ENCODE measurements around the gene EDNRB.

The EDNRB gene

DNA sequence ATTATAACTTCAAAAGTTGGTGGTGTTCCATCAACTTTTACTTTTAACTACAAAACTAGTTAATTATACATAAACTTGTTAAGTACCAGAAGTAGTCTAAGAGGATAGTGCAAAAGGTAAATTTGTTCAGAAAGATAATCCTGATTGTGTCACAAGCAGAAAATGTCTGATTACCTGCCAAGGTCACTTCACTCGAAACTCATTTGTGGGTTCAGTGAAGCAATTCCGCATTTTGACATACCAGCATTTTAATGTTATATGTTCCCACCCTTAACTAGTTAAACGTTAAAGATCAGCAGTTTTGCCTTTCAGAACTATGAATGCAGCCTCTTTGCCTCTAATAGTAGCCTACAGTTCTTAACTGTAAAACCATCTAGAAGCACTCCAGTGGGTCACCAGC is 5.6 kb downstream of the EDNRB start:
- in situ Hi-C loops (cut with MboI; ENCODE audit: low pct_unique_long_range_greater_than_20kb, low sequenced_read_pairs, unreplicated experiment), result no loop called here
- TF ChIP-seq, protein P1, sequence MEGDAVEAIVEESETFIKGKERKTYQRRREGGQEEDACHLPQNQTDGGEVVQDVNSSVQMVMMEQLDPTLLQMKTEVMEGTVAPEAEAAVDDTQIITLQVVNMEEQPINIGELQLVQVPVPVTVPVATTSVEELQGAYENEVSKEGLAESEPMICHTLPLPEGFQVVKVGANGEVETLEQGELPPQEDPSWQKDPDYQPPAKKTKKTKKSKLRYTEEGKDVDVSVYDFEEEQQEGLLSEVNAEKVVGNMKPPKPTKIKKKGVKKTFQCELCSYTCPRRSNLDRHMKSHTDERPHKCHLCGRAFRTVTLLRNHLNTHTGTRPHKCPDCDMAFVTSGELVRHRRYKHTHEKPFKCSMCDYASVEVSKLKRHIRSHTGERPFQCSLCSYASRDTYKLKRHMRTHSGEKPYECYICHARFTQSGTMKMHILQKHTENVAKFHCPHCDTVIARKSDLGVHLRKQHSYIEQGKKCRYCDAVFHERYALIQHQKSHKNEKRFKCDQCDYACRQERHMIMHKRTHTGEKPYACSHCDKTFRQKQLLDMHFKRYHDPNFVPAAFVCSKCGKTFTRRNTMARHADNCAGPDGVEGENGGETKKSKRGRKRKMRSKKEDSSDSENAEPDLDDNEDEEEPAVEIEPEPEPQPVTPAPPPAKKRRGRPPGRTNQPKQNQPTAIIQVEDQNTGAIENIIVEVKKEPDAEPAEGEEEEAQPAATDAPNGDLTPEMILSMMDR (IDR thresholded peaks at IDR 0.05; ENCODE audit: extremely low read depth, insufficient read depth, missing control alignments), result no peak
- no peak for DNase-seq (ENCODE audit: low spot score)

DNA sequence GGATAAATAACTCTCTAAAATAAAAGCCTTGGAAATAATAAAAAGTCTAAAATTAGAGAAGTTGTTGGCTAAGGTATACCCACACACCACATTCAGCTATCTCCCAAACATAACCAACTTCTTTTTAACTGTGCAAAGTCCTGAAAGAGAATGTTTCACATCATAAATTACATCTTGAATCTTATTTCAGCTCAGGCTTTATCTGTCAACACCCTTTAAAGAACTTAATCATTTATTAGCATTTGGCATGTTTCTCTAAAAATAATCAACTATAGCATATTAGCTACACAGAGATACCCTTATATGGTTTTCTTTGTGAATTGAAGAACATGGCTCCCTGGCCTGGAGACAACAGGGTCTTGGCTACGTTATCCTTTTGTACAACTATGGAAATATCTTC is 6.9 kb downstream of the EDNRB start:
- no peak for DNase-seq (ENCODE audit: low spot score)
- TF ChIP-seq, protein P1 (IDR thresholded peaks at IDR 0.05; ENCODE audit: extremely low read depth, insufficient read depth, missing control alignments), result no peak
- in situ Hi-C loops (cut with MboI; ENCODE audit: low pct_unique_long_range_greater_than_20kb, low sequenced_read_pairs, unreplicated experiment), result no loop called here

DNA sequence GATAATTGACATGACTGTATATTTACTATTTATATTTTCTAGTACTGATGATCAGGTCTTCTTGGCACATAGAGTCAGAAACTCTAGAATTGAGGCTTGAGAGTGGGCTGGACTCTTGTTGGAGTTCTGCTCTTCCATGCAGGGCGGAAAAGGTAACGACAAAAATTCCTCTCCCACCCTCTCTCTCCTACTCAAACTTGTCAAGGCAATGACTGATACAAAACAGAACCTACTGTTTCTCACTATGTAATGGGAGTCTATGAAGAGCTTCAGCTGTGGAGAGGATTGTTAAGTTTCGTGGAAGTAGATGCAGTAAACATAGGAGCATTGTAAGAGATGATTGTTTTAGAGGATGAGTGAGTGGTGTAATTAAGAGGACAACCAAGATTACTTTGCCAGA is 8.8 kb downstream of the EDNRB start:
- in situ Hi-C loops (cut with MboI; ENCODE audit: low pct_unique_long_range_greater_than_20kb, low sequenced_read_pairs, unreplicated experiment), result no loop called here
- DNase-seq (ENCODE audit: low spot score), result no peak

DNA sequence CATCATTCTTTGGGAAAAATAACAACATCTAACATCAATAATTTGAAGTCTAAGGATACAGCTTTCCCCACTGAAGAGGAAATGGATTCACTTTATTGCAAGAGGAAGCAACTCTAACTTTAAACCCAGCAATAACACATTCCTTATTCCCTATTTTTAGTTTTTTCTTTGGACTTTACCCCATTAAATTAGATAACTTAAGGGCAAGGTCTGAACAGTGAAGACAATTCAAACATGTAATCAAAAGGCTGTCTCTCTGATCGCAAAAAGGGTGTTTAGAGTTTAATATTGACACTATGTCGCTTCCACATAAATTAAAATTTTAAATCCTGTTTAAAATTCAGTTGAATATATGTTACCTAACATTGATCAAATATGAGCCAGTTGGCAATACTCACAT is 10.1 kb downstream of the EDNRB start:
- in situ Hi-C loops (cut with MboI; ENCODE audit: low pct_unique_long_range_greater_than_20kb, low sequenced_read_pairs, unreplicated experiment), result no loop called here

More for the DNA sequence above, 8.8 kb downstream of the EDNRB start:
- TF ChIP-seq, protein P1 (IDR thresholded peaks at IDR 0.05; ENCODE audit: extremely low read depth, insufficient read depth, missing control alignments), result no peak

DNA sequence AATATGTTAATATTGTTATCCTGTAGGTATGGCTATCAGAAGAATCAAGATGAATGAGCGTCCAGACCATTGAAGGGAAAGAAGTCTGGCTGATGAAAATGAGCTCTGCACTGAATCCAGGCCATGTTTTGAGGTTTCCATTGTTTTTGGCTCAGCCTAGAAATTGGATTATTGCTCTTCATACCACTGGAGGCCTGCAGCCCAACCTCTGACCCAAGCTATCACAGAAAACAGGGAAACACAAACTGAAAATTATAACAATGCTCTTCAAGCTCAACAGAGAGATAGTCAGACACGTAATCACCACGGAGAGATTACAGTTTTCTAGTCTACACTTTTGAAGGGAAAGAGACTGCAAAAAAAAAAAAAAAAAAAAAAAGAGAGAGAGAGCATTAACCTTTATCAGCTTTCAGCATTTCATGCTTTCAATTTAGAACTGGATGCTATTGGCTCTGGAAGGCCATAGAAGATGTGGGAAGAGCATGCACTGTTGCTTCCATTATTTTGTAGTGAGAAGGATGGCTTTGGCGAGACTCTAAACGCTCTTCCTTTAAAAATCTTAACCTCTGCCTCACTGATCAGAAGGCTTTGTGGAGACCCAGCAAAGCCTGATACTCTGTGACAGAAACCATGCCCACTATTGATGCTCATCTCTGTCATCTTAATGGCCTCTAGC is 10.8 kb downstream of the EDNRB start:
- TF ChIP-seq, protein P1 (IDR thresholded peaks at IDR 0.05; ENCODE audit: extremely low read depth, insufficient read depth, missing control alignments), result no peak
- in situ Hi-C loops (cut with MboI; ENCODE audit: low pct_unique_long_range_greater_than_20kb, low sequenced_read_pairs, unreplicated experiment), result no loop called here
- DNase-seq (ENCODE audit: low spot score), result no peak

More for the DNA sequence above, 10.1 kb downstream of the EDNRB start:
- DNase-seq (ENCODE audit: low spot score), result no peak
- TF ChIP-seq, protein P1 (IDR thresholded peaks at IDR 0.05; ENCODE audit: extremely low read depth, insufficient read depth, missing control alignments), result no peak

DNA sequence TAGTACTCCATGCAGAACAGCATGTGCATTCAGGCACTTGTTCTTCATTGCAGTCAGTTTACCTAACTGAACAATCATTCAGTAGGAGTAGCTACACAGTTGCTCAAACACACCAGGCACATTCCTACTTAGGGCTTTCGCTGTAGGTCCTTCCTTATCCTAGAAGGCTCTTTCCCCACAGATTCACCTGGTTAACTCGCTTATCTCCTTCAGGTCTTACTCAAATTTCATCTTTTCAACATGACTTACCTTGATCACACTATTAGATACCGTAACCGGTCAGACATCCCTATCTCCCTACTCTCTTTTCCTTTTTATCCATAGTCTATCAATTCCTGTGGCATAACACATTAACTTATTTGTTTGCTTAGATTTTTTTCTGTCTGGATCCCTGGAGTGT is 14.6 kb downstream of the EDNRB start:
- DNase-seq (ENCODE audit: low spot score), result no peak
- in situ Hi-C loops (cut with MboI; ENCODE audit: low pct_unique_long_range_greater_than_20kb, low sequenced_read_pairs, unreplicated experiment), result no loop called here
- TF ChIP-seq, protein P1 (IDR thresholded peaks at IDR 0.05; ENCODE audit: extremely low read depth, insufficient read depth, missing control alignments), result no peak
